ENCODE results near the gene TMEM108. TPM values are rescaled to one million over a fixed set of nuclear protein-coding genes. Genes with fewer than 3 reads are reported as not detected.

Gene TMEM108
- total and polyA plus RNA-seq, 2 of the 4 experiments (the other 2 are of a cell fraction), result 0.18 to 2.2 TPM

- H3K4me1 ChIP-seq (ENCODE audit: control insufficient read depth, insufficient read depth, low read length), result 0 out of 2 replicates have a peak, but pooled peaks cover 2% of the 10 kb centered on the region
- no peak overlapping the region for H2AK5ac ChIP-seq (ENCODE audit: low read depth, low read length)
- H2BK20ac ChIP-seq (ENCODE audit: low read depth, low read length), result no peak overlapping the region
- dilution Hi-C loops (cut with HindIII; ENCODE audit: low sequenced_read_pairs, unreplicated experiment) (no loop called here), intact Hi-C loops (cut with micrococcal nuclease) (no loop called here), in situ Hi-C loops (cut with MboI; ENCODE audit: low sequenced_read_pairs) (no loop called here)
- H2BK15ac ChIP-seq (ENCODE audit: low read depth, low read length), result no peak overlapping the region
- H3K27ac ChIP-seq (ENCODE audit: insufficient read depth, low read length), result no peak overlapping the region
- H4K91ac ChIP-seq (ENCODE audit: insufficient read depth, low read depth, low read length), result no peak overlapping the region
- no peak overlapping the region for H2BK120ac ChIP-seq (ENCODE audit: low read depth, low read length)
- POLR2A ChIA-PET (ENCODE audit: unreplicated experiment), result no interaction called here
- H3K36me3 ChIP-seq (ENCODE audit: control insufficient read depth, insufficient read depth, low read length), result no peaks in the 10 kb centered on the region
- H3K27me3 ChIP-seq (ENCODE audit: control insufficient read depth, insufficient read depth, low read length), result no peaks in the 10 kb centered on the region
- no peak for DNase-seq
- no peak overlapping the region for H2AFZ ChIP-seq (replicated peaks; ENCODE audit: low read length, poor library complexity)
- no peak overlapping the region; the same call in 1 of the 2 replicates for H3K4ac ChIP-seq (ENCODE audit: low read depth, low read length)
- no peak overlapping the region for H3K14ac ChIP-seq (replicated peaks; ENCODE audit: low read depth, low read length)
- H3K56ac ChIP-seq (ENCODE audit: extremely low read depth, insufficient read depth, low read length), result no peak overlapping the region
- H3K79me1 ChIP-seq (ENCODE audit: low read depth in 1 of 2, low read length in 2 of 2), result peaks cover 0 to 3% of the 10 kb centered on the region in 2 experiments; a peak in 1 of 4 replicates
- CTCF ChIA-PET, result interaction anchor here (0.9 to 1.2 kb wide), 3 partner anchors 15 to 339 kb away, joined by 3 to 5 read pairs (median 4); no protein-coding TSS in a partner anchor
- H3K23ac ChIP-seq (ENCODE audit: low read depth, low read length), result no peak overlapping the region
- H3K4me3 ChIP-seq (ENCODE audit: insufficient read depth, low read depth, low read length), result no peak overlapping the region
- H3K9me3 ChIP-seq (ENCODE audit: control insufficient read depth, insufficient read depth, low read length), result no peaks in the 10 kb centered on the region
- no peak overlapping the region for H3K18ac ChIP-seq (ENCODE audit: low read depth, low read length)
- TF ChIP-seq RCOR1 (IDR thresholded peaks at IDR 0.05; ENCODE audit: insufficient replicate concordance, low read length), result no peak
- TF ChIP-seq BHLHE40 (IDR thresholded peaks at IDR 0.05; ENCODE audit: low read depth, low read length), result no peak
- TF ChIP-seq RAD21 (IDR thresholded peaks at IDR 0.05; ENCODE audit: low read length), result no peak
- no peak for TF ChIP-seq RFX5 (IDR thresholded peaks at IDR 0.05; ENCODE audit: low read depth, low read length)
- no peak for TF ChIP-seq POLR2A (IDR thresholded peaks at IDR 0.05; ENCODE audit: low read depth, low read length)
- TF ChIP-seq MAZ (IDR thresholded peaks at IDR 0.05; ENCODE audit: borderline replicate concordance, low read depth, low read length), result no peak
- TF ChIP-seq CEBPB (IDR thresholded peaks at IDR 0.05; ENCODE audit: low read depth, low read length), result no peak
- no peak for TF ChIP-seq SMC3 (IDR thresholded peaks at IDR 0.05; ENCODE audit: low read depth, low read length)
- TF ChIP-seq NFE2L2 (IDR thresholded peaks at IDR 0.05; ENCODE audit: low read depth, low read length), result no peak
- no peak for TF ChIP-seq CTCF (conservative IDR thresholded peaks at IDR 0.05; ENCODE audit: low read depth, low read length)
- H2BK5ac ChIP-seq (ENCODE audit: low read depth, low read length, poor library complexity, severe bottlenecking), result no peak overlapping the region
- no peak overlapping the region for H4K8ac ChIP-seq (ENCODE audit: low read depth in 2 of 2, low read length in 2 of 2)
- H2AK9ac ChIP-seq (replicated peaks; ENCODE audit: low read depth, low read length, poor library complexity), result peak overlapping the region; percentile 32
- H4K5ac ChIP-seq (ENCODE audit: low read depth, low read length), result no peak overlapping the region
- ATAC-seq (ENCODE audit: low read depth), result no peak
- H3K9me1 ChIP-seq (ENCODE audit: insufficient read depth, low read length), result no peaks in the 10 kb centered on the region
- WGBS, 2 experiments (ENCODE audit: extremely low coverage in 2 of 2, insufficient read length in 1 of 2), result 97% methylated on average over 5 of the region's 16 CpGs; no CpG with 5 or more reads in 1 of the 2 experiments
- BruUV-seq (replicated peaks), result no TSS peak
- H3K4me2 ChIP-seq (ENCODE audit: low read depth, low read length), result no peak overlapping the region
- no peak overlapping the region for H3K9ac ChIP-seq (ENCODE audit: low read depth, low read length)
- no peaks in the 10 kb centered on the region for H4K20me1 ChIP-seq (ENCODE audit: insufficient read depth, low read length)
These were observed 342.5 kb downstream of the TMEM108 start for GRCh38 chr3:133380481-133381225.
